Activated CD8-positive, alpha-beta memory T cell treated with anti-CD3 and anti-CD28 coated beads, Interleukin-2, amount 50 U/mL, for 24 hours (primary cell): ENCODE measurements around the gene HCN2.

Experiments used
- DNase-seq: peaks from one replicate; pipeline ENCODE4 v3.0.0-alpha.2; 2020; ENCODE audit errors: extremely low read depth

The HCN2 gene

DNA sequence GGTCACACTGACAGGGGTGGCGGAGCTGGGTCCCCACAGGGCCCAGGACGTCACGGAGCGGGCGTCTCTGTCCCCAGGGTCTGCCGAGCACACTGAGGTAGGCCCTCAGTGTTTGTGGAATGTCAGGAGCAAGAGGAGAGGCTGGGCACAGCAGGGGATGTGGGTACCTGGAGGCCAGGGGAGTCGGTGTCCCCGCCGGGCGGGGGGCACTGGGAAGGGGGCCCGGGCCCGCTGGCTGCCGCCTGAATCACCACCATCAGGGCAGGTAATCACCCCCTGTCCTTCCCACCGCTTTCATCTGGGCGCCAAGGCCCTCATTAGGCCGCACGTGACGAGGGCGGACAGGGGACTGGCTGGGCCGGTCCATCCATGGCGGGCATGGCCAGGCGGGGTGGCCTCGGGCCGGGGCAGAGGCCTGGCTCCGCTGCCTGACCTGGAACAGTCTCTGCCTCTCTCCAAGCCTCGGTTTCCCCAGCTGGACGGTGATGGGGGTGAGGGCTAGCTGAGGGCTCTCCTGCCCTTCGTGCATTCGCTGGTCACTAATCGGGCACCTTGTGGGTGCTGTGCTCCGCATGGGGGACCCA is 51.0 kb downstream of the HCN2 start:
- DNase-seq: no peak

DNA sequence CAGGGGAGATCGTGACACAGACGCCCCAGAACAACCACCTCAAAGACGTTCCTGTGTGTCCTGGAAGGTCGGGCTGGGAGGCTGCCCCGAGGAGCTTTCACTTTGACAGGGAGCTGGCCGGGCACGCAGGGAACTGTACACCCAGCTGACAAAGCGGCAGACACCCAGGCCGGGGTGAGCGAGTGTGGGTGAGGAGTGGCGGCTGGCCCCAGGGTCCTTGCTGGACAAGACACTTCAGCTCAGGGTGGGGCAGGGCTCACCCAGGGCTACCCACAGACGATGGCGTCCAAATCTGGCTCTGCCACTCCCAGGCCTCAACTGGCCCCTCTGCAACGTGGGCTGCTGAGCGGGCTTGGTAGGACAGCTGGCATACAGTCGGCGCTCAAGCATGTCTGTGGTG is 52.0 kb downstream of the HCN2 start:
- DNase-seq: no peak

DNA sequence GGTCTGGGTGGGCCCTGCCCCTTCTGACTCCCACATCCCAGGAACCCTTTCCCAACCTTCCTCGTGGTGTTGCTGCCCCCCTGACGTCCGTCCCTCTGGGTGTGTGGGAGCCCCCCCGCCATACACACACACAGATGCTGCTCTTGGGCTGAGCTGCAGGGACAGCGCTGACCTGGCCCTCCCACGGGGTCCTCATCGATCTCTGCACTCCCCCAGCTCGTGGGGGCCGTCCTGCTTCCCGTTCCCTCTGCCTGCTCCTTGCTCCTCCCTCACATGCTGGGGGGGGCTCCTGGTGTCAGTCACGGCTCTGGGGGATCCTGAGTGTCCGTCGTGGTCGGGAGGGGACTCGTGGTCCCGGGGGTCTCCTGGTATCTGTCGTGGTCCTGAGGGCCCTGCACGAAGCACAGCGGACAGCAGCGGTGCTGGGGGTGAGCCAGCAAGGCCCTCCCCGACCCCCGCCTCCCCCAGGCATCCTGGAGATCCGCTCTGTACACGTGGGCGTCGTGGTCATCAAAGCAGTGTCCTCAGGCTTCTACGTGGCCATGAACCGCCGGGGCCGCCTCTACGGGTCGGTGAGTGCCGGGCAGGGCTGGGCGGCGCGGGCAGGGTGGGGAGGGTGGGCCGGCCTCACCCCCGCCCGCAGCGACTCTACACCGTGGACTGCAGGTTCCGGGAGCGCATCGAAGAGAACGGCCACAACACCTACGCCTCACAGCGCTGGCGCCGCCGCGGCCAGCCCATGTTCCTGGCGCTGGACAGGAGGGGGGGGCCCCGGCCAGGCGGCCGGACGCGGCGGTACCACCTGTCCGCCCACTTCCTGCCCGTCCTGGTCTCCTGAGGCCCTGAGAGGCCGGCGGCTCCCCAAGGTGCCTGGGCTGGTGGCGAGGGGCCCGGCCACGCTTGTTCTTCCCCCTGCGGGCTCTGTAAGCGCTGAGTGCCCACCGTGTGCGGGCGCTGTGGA is 53.4 kb downstream of the HCN2 start:
- DNase-seq: no peak

DNA sequence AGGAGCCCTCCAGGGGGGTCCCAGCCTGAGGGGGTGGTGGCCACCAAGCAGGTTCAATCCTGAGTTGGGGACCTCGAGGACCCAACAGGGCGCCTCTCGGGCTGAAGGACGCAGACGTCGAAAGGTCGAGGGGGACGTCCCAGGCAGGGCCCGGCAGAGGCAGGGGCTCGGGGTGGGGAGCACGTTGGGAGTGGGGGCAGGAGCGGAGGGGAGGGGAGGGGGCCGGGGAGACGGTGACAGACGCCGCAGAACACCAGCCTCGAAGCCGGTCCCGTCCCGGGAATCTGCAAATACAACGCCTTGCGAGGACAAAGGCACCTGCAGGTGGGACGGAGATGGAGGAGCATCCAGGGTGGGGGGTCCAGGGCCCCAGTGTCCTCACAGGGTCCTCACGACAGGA is 54.1 kb downstream of the HCN2 start:
- no peak for DNase-seq

DNA sequence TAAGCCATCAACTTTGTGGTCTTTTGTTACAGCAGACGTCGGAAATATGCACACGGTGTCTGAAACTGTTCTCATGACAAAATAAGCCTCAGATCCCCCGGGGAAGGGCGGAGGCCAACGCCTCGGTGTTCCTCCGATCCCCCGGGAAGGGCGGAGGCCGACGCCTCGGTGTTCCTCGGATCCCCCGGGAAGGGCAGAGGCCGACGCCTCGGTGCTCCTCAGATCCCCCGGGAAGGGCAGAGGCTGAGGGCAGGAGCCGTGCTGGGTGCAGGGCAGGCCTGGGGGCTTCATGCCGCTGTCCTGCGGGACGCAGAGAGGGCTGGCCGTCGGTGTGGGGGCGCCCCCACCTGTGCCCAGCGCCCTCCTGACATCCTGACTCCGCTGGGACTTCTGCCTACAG is 54.7 kb downstream of the HCN2 start:
- no peak for DNase-seq

DNA sequence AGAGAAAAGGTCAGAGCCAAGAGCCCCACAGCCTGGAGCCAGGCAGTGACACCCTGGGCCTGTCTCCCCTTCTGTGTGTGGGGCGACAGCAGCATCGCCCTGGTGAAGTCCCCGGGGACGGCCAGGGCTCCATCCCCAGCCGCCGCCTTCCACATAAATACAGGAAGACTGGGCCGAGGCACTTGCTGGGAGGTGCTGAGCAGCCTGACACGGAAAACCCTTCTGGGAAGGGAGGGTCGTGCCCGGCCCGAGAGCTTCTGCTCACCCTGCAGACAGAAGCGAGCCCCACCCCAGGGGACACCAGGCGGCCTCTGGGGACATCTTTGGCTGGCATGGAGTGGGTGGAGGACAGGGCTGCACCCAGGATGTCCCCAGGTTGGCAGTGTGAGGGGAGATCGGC is 55.1 kb downstream of the HCN2 start:
- no peak for DNase-seq

DNA sequence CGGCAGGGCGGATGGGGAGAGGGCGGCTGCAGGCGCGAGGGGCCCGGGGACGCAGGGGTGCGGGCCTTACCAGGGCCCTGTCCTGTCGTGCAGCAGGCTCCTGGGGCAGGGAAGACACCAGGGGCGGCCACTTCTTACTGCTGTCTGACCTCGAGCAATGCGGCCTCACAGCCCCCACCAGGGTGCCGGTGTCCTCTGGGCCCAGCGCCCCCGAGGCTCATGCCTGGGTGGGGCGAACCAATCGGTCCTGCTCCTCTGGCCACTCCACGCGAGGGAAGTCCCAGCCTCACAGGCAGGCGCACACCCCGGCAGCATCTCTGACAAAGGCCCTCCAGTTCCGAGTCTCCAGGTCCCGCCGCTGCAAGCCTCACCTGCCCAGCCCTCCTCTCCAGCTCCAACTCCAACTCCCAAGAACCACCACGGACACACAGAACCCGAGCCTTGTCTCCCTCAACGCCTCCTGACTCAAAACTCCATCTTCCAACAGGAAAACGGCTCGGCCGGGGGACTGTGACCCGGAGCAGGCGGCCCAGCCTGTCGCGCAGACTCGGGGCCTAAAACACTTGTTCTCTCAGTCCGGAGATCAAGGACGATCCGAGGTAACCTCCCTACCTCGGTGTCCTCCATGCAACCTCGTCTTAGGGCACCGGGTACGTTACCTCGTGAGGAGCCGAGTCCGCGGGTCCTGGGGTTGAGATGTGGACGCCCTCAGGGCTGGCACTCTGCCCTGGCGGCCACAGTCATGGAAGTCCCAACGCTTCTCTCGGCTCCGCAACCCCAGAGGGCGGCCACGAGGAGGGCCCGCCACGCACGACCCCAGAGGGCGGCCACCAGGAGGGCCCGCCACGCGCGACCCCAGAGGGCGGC is 56.5 kb downstream of the HCN2 start:
- DNase-seq: no peak

DNA sequence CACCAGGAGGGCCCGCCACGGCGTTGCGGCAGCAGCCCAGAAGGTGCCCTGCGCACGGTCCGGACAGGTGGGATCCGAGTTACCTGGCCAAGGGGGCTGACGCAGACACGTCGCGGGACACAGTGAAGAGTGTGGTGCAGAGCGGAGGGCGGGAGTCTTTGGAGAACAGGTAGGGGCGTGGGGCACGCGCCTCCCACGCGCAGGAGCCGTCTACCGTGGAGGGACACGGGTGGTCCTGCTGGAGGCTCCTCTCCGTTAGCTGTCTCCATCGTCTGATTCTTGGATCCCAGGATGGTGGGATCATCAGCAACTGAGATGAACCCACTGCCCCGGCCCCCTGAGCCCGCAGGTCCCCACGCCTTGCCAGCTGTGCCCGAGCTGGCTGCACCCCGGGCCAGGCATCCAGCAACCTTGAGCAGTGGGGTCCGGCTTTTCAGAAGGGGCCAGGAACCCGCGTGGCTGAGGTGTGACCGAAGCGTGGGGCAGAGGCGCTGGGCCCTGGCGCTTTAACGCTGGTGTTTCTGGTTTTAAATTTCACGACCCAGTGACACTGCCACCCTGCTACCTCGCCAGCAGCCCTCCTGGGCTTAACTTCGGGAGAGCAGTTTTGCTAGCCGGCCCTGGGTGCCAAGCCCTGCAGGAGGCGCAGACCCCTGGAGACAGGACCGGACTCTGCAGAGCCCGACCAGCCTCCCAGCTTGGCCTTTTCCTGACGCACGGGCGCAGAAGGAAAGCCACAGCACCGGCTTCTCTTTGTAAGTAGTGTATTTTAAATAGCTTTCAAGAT is 57.3 kb downstream of the HCN2 start:
- no peak for DNase-seq

DNA sequence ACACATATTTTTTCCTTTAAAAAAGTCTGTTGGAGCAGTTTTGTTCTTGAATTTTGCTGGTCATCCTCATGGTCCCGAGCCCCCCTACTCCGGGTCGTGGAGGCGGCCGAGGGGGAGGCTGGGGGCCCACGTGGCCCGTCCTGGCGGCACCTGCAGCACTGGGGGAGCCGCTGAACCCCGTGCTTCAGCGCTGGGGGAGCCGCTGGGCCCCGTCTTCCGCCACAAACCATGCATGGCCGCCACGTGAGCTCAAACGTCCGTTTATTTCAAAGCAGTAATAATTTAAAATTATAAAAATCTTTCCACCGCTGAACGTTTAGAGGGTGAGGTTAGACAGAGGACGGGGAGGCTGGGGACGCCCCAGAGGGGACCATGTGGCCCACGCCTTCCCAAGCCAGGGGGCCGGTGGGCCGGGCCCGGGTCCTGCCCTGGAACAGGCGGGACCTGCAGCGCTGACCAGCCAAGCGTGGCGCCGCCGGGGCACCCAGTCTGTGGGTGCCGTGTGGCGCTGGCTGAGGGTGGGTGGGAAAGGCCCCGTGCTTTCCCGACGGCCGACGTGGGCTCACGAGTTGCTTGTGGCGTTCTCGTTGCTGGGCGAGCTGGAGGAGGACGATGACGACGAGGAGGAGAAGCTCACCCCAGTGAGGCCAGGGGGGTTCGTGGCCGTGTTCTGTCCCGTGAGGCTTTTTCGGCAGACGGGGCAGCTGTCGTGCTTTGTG is 58.0 kb downstream of the HCN2 start:
- no peak for DNase-seq

DNA sequence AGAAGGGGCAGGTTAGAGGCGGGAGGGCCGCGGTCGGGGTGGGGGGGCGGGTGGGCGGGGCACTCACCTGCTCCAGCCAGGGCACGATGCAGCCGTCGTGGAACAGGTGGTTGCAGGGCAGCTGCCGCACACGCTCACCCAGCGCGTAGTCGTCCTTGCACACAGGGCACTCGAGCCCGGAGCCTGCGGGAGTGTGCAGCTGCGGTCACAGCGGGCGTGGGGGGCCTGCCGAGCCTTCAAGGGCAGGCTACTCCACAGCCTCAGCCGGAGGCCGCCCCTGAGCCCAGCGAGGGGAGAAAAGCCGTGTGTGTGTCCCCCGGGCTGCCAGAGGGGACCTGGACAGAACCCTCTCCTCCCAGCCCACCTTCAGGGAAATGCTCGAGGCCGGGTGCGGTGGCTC is 58.6 kb downstream of the HCN2 start:
- no peak for DNase-seq

DNA sequence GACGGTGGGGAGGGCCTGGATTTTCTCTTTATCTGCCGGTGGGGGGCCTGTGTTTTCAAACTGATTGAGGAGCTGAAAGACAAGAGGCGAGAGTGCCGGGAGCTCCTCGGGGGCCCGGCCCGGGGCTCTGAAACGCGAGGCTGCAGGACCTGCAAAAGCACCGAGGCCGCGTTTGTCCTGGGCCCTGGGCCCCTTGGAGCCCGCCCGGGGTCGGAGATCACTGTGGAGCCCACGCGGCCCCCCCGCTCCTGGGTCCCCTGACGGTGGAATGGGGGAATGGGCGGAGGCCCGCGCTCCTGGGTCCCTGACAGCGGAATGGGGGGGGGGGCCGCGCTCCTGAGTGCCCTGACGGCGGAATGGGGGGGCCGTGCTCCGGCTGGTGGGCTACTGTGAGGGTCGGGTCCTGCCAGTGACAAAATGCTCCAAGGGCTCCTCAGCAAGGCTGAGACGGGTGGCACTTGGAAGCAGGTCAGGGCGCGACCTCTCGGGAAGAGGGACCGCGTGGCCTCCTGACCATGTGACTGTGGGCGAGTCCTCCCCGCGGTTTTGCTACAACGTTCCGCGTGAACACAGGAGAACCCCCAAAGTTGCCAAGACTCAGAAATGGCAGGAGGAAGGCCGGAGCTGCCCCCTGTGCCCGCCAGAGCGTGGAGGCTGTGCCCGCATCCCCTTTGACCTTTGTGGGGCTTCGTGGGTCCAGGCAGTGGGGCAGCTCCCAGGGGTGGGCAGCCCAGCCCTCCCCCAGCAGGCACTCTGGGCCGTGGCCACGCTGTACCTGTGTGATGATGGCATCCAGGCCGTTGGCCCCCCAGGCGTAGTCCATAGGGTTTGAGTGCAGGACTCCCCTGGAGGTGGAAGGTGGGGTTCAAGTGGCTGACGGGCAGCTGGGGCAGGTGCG is 59.5 kb downstream of the HCN2 start:
- no peak for DNase-seq

DNA sequence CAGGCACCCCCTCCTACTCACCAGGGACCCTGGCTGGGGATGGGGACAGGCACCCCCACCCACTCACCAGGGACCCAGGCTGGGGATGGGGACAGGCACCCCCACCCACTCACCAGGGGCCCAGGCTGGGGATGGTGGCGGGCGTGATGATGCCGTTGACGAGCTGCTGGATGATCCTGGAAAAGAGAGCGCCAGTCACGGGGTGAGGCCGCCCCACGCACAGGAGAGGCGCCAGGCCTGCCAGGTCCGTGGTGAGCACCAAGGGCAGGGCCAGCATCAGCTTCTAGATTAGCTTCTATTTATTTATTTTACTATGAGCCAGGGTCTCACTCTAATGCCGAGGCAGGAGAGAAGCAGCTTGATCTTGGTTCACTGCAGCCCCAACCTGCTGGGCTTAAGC is 60.4 kb downstream of the HCN2 start:
- DNase-seq: no peak

DNA sequence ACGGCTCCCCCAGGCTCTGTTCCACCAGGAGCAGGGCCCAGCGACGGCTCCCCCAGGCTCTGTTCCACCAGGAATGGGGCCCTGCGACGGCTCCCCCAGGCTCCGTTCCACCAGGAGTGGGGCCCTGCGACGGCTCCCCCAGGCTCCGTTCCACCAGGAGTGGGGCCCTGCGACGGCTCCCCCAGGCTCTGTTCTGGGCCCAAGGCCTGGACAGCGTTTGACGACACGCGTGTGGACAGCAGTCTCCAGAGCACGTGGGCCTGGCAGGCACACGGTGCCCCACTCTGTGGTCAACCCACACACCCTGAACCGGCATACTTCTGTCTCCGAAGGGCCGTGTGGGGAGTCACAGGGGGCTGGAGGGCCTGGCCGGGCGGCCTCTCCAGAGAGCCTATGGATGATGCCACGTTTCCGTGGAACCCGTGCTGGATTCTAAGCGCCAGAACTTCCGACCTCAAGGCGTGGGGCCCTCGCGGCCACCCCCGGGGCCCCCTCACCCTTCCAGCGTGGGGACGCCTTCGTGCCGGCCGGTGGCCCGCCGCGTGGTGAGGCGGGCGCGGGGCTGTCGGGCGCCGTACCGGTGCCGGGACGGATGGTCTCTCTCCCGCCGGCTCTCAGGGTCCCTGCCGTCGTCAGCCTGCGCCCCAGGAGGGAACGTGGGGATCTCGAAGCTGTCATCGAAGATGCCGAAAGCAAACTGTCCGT is 61.6 kb downstream of the HCN2 start:
- no peak for DNase-seq

DNA sequence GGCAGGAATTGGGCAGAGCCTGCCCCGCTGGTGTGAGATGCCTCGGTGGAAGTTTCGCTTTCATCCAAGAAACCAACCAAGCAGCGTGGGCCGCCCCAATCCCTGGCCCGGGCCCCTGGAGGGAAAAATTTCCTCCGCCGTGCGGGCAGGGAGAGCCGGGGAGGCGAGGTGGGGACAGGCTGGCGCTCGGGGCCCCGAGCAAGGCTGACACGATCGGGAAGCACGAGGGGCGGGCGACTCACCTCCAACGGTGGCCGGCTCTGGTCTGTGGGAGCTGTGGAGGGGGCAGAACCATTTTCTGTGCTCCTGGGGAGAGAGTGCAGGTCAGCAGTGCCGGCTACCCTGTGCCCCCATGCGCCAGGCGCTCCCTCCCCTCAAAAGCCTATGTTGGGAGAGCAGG is 62.3 kb downstream of the HCN2 start:
- no peak for DNase-seq

DNA sequence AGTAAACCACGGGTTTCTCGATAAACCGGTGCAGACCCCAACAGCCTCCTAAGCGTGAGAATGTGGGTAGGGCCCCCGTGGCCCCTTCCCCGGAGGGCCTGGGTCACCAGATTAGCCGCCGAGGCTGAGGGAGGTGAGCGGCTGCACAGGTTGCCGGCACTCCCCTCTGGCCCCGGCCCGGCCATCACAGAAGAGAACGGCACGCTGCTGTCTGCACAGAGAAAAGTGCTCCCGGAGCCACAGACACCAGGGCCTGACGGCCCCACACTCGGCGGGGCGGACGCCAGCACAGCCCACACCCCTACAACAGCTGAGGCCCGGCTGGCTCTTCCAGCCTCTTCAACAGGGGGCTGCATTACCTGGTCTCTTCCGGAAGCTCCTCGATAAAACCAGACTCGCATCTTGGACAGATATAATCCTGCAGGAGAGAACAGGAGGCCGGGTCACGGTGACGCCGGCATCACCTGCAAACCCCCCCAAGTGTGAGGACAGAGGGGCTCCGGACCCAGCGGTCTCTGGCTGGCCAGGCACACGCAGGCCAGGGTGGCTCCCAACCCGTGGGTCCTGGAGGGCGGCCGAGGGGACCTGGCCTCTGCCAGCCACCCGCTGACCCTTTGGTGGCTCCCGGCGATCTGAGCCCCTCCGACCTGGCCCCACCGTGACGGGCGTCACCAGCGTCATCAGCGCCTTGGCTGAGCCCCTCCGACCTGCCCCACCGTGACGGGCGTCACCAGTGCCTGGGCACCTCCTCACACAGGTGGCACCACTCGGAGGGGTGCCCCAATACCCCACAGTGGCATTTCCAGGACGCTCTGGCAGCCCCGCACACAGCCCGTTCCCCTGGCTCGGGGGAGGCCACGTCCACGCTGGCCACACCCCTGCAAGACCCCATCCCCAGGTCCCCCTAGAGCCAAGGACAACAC is 63.0 kb downstream of the HCN2 start:
- no peak for DNase-seq

DNA sequence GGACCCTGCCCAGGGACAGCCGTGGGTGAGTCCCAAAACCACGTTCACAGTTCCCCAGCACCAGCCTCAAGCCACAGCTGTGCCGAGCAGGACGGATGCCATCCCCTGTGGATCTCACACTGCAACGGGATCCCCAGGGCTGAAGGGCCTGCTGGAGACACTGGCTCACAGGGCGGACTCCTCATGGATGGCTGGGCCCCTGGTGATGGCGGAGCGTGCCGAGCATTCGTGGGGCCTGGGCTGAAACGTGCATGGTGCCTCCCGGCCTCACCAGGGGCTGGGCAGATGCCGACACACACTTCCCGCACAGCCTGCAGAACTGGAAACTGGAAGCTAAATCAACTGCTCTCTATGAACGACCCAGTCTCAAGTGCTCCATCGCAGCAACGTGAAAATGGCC is 63.7 kb downstream of the HCN2 start:
- no peak for DNase-seq

DNA sequence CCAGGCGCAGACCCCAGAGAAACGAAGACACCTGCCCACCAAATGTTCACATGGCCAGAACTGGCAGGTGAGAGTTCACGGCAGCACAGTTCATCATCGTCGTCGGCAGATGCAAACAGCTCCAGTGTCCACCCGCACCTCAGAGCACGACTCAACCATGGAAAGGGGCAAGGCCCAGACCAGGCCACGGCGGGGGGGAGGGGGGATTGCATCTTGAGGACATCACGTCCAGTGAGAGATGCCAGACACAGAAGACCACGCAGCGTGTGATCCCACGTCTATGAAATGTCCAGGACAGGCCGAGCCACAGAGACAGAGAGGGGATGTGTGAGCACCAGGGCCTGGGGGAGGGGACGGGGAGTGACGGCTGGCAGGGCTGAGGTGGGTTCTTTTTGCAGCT is 66.0 kb downstream of the HCN2 start:
- DNase-seq: no peak
